HG02852 (cell line): Measurements from ENCODE around the gene PDGFD.

ENCODE experiments used
- ATAC-seq: cut with Tn5 transposase; IDR thresholded peaks from one replicate; pipeline ENCODE4 v1.9.1; 2021; ENCODE audit warnings: mild to moderate bottlenecking, moderate library complexity; ENCODE audit not compliant: unreplicated experiment

The PDGFD gene

GRCh38 chr11:104146421-104146820, 17.5 kb downstream of the PDGFD start:
- ATAC-seq, result no peak

DNA sequence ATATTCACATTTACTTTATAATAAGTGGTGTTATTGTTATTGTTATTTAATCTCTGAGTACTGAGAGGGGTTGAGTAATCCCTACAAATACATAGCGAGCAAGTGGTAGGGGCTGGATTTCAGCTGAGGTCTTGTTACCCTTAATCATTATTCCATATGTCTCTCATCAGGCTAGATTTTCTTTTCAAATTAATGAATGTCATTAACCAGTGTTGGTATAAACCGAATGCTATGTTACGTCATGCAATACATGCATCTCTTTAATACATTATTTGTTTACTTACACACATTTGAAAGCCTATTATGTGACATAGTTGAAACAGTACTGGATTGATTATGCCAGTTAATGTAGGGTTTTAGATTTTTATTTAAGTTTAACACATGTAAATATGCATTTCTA, 18.9 kb downstream of the PDGFD start:
- ATAC-seq, result no peak

GRCh38 chr11:104142698-104143097, 21.2 kb downstream of the PDGFD start:
- ATAC-seq, result no peak

DNA sequence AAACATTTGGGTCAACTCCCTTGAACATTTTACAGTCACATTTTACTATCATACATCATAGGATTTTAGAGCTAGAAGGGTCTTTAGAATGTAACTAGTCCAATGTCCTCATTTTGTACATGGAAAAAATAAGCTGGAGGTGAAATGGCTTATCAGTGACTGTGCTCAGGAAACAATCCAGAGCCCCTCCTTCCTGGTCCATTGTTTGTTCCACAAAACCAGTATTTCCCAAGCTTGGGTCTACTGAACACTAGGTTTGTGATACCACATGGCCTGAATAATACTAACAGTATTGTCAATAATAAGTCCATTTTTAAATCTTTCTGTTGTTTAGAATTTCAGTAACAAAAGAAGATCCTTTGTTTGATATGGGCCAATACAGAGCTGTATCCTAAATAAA, 27.1 kb downstream of the PDGFD start:
- no peak for ATAC-seq

DNA sequence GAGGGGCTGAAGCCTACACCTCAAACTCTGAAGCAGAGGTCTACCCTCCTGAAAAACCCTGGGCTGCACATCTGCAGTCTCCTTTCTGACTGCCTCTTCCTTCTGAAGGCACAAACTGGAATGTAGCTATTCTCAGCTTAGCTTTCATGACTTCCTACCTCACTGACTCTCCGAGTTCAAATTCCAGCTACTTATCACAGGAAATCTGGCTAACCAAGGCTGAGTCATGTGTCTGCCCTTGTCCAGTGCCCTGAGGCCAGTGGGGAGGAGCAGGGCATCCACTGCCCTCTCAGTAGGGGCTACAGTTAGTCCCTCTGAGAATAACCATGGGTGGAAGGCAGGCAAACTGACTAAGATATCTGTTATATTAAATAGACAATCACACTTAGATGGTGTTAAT, 29.2 kb downstream of the PDGFD start:
- no peak for ATAC-seq

- ATAC-seq, result no peak
These were observed 33.8 kb downstream of the PDGFD start for GRCh38 chr11:104130161-104130560.

DNA sequence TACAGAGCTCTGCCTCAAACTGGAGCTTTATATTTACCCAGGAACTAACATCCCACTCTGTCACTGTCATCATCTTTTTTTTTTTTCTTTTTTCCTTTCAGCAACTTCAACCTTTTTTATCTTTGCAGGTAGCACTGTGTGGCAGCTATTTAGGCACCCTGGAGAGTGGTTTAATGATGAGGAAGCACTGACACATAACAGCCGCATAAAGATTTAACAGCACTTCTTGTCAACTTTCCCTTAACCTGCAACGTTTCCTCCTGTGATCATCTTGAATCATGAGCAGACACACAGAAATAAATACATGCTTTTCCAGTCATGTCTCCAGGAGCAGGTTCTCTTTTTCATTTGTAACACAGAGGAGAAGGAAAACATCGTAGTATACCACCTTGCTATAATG, 34.8 kb downstream of the PDGFD start:
- ATAC-seq, result no peak

GRCh38 chr11:104127828-104128227, 36.1 kb downstream of the PDGFD start:
- ATAC-seq, result no peak

- ATAC-seq, result no peak
These were observed 37.5 kb downstream of the PDGFD start for GRCh38 chr11:104126464-104126863.

DNA sequence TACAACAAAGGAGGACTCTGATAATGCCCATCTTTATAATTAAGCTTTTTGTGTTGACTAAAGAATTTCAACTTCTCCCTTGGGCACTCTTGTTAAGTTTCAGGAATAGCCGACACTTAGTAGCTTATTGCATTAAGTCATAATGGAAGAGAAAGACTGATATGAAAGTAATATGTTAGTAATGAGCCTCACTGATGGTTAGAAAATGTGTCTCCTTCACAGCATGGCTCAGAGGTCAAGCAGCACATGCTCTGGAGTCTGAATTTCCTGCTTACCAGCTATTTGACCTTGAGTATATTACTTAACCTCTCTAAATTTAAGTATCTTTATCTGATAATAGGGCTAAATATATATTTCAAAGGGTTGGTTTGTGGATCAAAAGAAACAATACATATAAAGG, 39.0 kb downstream of the PDGFD start:
- peak; percentile 59 for ATAC-seq

DNA sequence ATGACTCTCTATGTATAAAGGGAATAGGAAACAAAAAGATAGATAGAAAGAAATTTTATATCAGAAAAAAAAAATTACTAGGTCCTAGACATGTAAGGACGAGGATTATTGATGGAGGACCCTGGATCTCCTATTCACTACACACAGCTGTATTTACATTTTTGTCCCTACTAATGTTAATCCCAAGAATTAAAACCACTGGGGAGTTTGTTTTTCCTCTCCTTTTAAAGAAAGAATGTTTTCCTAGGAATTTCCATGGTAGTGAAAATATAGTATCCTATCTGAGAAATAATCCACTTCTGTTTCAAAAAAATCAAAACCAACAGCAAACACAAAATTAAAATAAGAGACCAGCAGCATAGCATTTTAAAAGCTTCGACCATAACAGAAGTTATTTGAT, 41.1 kb downstream of the PDGFD start:
- ATAC-seq, result no peak

- no peak for ATAC-seq
These were observed 41.8 kb downstream of the PDGFD start for GRCh38 chr11:104122011-104122635.

DNA sequence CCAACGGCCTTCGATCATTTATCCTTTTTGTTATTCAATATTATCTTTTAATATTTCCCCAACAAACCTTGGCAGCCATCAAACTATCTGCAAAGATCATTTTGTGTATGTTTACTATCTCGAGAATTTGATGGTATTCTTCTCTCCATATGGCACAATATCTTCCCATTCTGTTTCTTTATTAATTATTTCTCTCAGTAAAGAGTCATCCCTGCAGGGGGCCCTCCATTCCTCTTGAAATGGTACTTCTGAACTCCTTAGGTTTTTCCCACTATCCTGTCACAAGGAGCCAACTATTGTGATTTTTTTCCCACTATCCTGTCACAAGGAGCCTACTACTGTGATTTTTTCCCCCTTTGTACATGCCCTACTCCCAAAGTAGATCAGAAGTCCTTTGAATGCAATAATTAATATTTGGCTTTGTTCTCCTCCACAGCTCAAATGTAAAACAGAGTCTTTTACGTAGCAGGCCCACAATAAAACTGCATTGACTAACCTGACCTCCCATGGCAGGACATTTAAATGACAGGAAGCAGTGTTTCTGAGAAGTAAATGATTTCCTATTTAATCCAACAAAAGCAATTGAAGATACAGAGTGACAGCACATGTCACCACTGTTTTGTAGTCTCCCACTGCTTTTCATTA, 43.3 kb downstream of the PDGFD start:
- no peak for ATAC-seq

DNA sequence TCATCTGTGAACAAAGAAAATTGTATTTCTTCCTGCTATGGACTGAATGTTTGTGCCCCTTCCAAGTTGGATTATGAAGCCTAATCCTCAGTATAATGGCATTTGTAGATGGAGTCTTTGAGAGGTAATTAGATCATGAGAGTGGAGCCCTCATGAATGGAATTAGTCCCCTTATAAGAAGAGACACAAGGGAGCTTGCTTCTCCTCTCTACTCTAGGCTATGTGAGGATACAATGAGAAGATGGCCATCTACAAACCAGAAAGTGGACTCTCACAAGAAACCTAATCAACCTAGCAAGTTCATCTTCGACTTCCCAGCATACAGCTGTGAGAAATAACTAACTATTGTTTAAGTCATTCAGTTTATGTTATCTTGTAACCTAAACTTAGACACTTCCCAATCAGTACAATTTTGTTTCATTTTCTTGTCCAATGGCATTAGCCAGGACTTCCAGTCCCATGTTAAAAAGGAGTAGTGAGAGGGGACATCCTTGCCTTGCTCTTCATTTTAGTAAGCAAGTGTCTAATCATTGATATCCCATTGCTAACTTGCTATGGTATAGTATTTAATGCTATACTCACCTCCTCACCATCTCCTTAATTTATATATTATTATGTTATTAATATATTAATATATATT, 45.7 kb downstream of the PDGFD start:
- no peak for ATAC-seq

DNA sequence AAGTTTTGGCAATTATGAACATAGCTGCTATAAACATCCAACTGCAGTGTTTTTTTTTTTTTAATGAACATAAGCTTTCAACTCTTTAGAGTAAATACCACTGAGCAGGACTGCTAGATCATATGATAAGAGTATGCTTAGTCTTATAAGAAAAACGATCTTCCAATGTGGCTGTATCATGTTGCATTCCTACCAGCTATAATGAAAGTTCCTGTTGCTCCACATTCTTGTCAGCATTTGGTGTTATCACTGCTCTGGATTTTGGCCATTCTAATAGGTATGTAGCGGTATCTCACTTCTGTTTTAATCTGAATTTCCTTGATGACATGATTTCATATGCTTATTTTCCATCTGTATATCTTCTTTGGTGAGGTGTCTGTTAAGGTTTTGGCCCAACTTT, 50.4 kb downstream of the PDGFD start:
- no peak for ATAC-seq

GRCh38 chr11:104106136-104106754, 57.7 kb downstream of the PDGFD start:
- ATAC-seq, result no peak

DNA sequence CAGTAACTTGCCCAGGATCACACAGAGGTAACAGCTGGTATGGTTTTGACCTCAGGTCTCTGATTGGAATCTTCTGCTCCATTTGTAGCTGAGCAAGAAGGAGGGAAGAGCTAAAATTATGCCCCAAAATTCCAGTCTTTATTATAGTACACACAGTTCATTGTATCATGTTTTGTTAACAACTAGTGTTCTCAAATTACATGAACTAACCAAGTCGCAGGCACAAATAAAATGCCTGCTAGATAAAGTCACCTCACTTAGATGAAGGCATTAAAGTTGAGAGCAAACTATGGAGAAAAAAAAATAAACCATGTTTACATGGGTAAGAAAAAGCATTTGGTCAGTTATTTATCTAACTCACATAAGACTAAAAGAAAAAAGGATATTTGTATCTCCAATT, 58.8 kb downstream of the PDGFD start:
- no peak for ATAC-seq

GRCh38 chr11:104104664-104105063, 59.3 kb downstream of the PDGFD start:
- ATAC-seq, result no peak

GRCh38 chr11:104104201-104104600, 59.7 kb downstream of the PDGFD start:
- ATAC-seq, result no peak

DNA sequence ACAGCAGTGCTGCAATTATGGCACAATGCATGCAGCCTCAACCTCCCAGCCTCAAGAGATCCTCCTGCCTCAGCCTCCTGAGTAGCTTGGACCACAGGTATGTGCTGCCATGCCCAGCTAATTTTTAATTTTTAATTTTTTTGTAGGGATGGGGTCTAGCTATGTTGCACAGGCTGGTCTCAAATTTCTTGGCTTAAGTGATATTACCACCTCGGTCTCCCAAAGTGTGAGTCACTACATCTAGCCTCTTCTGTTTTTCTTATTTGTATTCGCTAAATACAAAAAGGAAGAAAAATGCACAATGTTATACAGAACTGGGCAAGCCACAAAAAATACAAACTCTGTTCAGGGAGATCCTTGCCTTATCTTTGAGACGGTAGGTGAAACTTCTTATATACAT, 65.4 kb downstream of the PDGFD start:
- no peak for ATAC-seq

DNA sequence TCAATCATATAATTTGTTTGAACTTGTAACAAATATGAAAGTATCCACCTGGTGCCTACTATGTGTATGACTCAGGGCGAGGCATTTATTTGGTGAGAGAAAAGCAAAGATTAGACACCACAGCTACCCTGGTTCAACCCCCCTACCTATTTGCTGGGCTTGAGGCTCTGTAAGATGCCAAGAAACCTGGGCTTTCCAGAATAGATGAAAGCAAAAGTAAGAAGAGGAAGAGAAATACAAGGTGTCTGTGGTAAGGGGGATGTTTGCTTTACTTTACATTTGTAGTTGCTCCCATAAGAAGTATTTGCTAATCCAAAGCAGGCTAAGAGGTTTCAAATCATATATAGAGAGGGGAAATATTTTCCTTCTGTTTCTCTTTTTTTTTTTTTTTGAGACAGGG, 65.8 kb downstream of the PDGFD start:
- ATAC-seq, result no peak

DNA sequence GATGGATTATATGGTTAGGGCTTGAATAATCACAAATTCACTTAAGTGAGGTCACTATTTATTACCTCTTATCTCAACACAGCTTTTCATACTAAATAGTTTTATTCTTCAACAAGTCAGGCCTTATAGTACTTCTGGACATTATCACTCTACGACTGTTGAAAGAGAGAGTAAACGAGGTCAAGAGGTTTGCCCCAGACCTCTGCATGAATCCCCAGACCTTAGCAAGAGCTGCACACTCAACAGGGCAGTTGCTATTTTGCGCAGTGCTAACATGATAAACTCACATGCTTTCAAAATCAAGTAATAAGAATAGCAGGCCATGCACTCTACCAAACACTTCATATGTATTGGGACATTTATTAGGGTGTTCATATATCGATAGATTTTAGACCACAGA, 67.0 kb downstream of the PDGFD start:
- ATAC-seq, result no peak
